GM19467 (cell line): ENCODE results near the gene BAIAP2L1.
"Not testable (repeated sequence)": the region's sequence is repeated elsewhere in the genome, so short reads cannot be mapped to it uniquely, and the experiment has no call there.

Experiments
- ATAC-seq: cut with Tn5 transposase; IDR thresholded peaks from one replicate; pipeline ENCODE4 v1.9.1; 2021; ENCODE audit warnings: mild to moderate bottlenecking, moderate library complexity; ENCODE audit not compliant: unreplicated experiment

BAIAP2L1 gene

DNA sequence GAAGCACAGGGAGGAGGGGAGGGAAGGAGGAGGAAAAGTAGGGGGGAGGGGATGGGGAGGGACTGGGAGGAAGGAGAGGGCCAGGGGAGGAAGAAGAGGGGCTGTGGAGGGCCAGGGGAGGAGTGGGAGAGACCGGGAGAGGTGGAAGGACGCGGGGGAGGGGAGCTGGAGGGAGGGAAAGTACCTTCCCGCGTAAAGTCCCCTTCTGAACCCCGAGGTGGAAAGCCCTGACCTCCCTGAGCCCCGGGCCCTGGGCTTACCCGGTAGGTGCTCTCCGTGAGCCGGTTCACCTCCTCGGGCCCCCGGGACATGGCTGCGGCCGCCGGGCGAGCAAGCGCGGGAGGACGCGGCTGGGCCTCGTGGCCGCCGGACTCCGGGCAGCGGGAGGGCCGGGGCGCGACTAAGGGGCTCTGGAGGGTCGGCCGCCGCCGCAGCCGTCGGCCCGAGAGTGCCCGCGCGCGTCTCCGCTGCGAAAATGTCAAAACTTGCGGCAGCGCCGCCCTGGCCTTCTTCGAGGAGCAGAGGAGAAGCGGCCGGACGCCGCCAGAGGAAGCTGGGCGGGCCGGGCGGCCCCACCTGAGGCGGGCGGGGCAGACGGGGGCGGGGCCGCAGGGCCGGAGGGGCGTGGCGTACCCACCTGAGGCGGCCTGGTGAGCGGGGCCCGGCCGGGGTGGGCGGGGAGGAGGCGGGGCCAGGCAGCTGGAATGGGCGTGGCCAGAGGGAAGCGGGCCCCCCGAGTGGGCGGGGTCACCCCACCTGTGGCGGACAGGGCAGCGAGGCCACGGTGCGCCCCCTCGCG lies at the start of gene BAIAP2L1:
Gene BAIAP2L1, minus strand, starts transcription at position 549 of the 799 bp plus-strand sequence. Its CDS starts 238 bp downstream, at position 311.
- ATAC-seq = peak; percentile 79

DNA sequence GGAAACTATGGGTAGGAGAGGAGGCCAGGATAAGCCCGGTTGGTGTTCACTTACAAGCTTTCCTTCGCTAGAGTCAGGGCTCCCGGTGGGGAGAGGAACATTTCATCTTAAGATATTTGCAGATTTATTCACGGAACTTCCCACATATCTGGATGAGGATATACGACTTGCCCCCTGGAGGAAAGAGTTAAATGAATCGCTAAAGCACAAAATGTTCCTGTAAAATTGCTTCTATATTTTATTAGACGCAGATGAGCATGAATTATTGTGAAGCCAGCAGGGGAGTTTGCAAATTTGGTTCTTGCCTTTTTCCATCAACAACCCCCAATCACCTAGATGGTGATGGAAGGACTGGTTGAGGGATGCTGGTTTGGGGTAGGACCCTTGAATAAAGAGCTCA lies 47.9 kb upstream of the BAIAP2L1 start:
- no peak for ATAC-seq

GRCh38 chr7:98440992-98441391 lies 40.1 kb upstream of the BAIAP2L1 start:
- not testable (repeated sequence) for ATAC-seq

- ATAC-seq = no peak
Measured at GRCh38 chr7:98439484-98439883, 38.6 kb upstream of the BAIAP2L1 start.

DNA sequence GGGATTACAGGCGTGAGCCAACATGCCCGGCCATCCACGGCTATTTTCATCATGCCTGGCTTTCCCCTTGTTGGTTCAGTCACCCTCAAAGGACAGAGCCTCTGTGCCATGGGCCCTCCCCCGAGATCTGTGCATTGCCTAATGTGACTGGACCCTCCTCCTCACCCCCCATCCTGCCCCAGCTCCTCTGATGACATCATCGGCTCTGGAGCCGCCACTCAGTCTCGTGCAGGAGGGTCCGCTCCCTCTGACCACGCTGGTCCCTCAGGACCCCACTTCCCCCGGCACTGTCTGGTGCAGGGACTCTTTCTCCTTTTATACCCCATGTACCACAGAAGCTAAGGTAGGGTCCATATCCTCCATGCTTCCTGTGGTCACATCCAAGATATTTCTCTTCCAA lies 33.2 kb upstream of the BAIAP2L1 start:
- ATAC-seq = no peak

- no peak for ATAC-seq
Measured at GRCh38 chr7:98429799-98430198, 28.9 kb upstream of the BAIAP2L1 start.

DNA sequence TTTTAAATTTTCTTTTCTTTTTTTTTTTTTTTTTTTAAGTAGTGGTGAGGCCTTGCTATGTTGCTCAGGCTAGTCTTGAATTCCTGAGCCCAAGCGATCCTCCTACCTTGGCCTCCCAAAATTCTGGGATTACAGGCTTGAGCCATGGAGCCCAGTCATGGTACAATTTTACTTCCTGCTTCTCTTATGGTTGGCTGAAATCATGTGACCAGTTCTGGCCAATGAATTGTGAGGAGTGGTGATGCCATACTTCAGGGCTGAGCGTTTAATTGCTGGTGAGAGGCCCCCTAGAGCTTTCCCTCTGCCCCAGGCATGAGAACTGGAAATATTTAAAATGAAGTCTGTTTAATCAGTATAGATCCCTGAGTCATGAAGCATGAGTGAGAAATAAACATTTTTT lies 22.2 kb upstream of the BAIAP2L1 start:
- ATAC-seq = no peak

GRCh38 chr7:98420966-98421612 lies 20.2 kb upstream of the BAIAP2L1 start:
- ATAC-seq = no peak

DNA sequence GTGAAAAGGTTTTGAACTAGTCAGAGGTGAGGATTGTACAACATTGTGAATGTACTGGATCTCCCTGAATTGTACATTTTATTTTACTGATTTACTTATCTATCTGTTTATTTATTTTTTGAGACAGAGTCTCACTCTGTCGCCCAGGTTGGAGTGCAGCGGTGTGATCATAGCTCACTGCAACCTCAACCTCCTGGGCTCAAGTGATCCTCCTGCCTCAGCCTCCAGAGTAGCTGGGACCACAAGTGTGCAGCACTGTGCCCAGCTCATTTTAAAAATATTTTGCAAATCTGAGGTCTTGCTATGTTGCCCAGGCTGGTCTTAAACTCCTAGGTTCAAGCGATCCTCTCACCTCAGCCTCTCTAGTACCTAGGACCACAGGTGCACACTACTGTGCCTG lies 19.1 kb upstream of the BAIAP2L1 start:
- ATAC-seq = not testable (repeated sequence)

DNA sequence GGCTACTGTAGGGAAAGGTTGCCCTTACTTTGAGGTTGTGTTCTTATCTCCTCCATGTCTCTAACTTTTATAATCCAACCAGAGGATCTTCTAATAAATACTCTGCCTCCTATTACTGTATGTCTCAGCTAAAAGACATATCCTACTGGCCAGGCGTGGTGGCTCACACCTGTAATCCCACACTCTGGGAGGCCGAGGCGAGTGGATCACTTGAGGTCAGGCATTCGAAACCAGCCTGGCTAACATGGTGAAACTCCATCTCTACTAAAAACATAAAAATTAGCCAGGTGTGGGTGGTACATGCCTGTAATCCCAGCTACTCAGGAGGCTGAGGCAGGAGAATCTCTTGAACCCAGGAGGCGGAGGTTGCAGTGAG lies 18.4 kb upstream of the BAIAP2L1 start:
- ATAC-seq = not testable (repeated sequence)

- no peak for ATAC-seq
Measured at GRCh38 chr7:98418636-98419315, 17.9 kb upstream of the BAIAP2L1 start.

GRCh38 chr7:98418271-98418635 lies 17.4 kb upstream of the BAIAP2L1 start:
- ATAC-seq = no peak

DNA sequence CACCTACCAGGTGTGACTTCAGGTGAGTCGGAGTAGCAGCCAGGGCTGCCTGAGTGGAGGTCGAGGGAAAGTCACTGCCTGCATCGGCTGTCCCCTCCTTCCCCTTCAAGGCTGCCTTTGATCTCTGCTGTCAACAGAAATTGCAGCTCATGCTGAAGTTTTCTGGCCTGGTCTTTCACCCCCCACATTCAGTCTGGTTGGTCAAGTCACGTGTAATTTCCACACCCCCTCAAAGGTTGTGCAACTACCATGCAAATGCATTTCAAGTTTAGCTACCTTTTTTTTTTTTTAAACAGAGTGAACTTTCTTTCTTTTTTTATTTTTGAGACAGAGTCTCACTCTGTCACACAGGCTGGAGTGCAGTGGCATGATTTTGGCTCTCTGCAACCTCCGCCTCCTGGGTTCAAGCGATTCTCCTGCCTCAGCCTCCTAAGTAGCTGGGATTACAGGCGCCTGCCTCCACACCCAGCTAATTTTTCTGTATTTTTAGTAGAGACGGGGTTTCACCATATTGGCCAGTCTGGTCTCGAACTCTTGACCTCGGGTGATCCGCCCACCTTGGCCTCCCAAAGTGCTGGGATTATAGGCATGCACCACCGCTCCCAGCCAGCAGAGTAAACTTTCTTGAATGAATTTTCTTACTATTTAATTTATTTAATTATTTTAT lies 16.8 kb upstream of the BAIAP2L1 start:
- ATAC-seq = not testable (repeated sequence)

DNA sequence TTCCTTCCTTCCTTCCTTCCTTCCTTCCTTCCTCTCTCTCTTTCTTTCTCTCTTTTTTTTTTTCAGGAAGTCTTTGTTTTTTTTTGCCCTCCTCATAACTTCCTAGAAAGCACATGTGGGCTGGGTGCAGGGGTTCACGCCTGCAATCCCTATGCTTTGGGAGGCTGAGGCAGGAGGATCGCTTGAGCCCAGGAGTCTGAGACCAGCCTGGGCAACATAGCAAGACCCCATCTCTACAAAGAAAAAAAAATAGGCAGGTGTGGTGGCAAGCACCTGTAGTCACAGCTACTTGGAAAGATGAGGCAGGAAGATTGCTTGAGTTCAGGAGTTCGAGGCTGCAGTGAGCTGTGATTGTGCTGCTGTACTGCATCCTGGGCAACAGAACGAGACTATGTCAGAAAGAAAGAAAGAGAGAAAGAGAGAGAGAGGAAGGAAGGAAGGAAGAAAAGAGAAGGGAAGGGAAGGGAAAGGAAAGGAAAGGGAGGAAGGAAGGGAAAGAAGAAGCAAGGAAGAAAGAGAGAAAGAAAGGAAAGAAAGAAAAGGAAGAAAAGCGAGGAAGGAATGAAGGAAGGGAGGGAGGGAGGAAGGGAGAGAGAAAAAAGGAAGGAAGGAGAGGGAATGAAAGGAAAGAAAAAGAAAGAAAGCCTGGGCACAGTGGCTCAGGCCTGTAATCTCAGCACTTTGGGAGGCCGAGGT lies 13.5 kb upstream of the BAIAP2L1 start:
- no peak for ATAC-seq

GRCh38 chr7:98413655-98414054 lies 12.8 kb upstream of the BAIAP2L1 start:
- not testable (repeated sequence) for ATAC-seq

GRCh38 chr7:98409843-98410242 lies 9.0 kb upstream of the BAIAP2L1 start:
- ATAC-seq = no peak

GRCh38 chr7:98408146-98408545 lies 7.3 kb upstream of the BAIAP2L1 start:
- ATAC-seq = not testable (repeated sequence)

GRCh38 chr7:98406827-98407226 lies 5.9 kb upstream of the BAIAP2L1 start:
- ATAC-seq = no peak

- no peak for ATAC-seq
Measured at GRCh38 chr7:98404840-98405239, 4.0 kb upstream of the BAIAP2L1 start.

- no peak for ATAC-seq
Measured at GRCh38 chr7:98399890-98400541, 874 bp downstream of the BAIAP2L1 start.
